Measurements from ENCODE around the gene M1AP. TPM values are rescaled to one million over a fixed set of nuclear protein-coding genes. Genes with fewer than 3 reads are reported as not detected.

M1AP gene
- total and polyA plus RNA-seq, 9 of the 15 experiments (the other 6 are each of a cell fraction or from before 2014, with no cell fraction given), result 0.06 to 0.33 (median 0.11) TPM; not detected in 4

- Histone ChIP-seq H3K9me3 (replicated peaks; ENCODE audit: control insufficient read depth, insufficient read depth, low read depth, low read length) (no peaks in the 10 kb centered on the region), H3K4me3 (no peak overlapping the region), H3K4me1 (replicated peaks in 1 of 2; ENCODE audit: control insufficient read depth in 2 of 2, insufficient read depth in 2 of 2, low read length in 2 of 2) (peaks cover 3% of the 10 kb centered on the region in 2 experiments; a peak in 3 of 5 replicates), H3K36me3 (ENCODE audit: control insufficient read depth, insufficient read depth, low read length) (no peaks in the 10 kb centered on the region), H3K9me1 (ENCODE audit: control insufficient read depth, insufficient read depth, low read length) (no peaks in the 10 kb centered on the region), H3K27ac (ENCODE audit: extremely low read depth, low read depth, low read length) (no peak overlapping the region), H3K9ac (ENCODE audit: insufficient read depth in 1 of 2, low read depth in 2 of 2, low read length in 2 of 2) (no peak overlapping the region), H3K4me2 (ENCODE audit: insufficient read depth, low read length) (no peak overlapping the region), H2AFZ (ENCODE audit: low read depth, low read length) (no peak overlapping the region), H4K20me1 (replicated peaks; ENCODE audit: control insufficient read depth, insufficient read depth, low read length) (no peaks in the 10 kb centered on the region), H3K27me3 (ENCODE audit: control insufficient read depth in 2 of 2, insufficient read depth in 2 of 2, low read length in 2 of 2) (peaks cover 3 to 6% of the 10 kb centered on the region in 2 experiments; a peak in 2 of 5 replicates), H3K79me2 (ENCODE audit: control insufficient read depth, insufficient read depth, low read length) (no peaks in the 10 kb centered on the region)
- DNase-seq (ENCODE audit: extremely low read depth in 1 of 4, low spot score in 3 of 4) (no peak), FAIRE-seq (no peak), ATAC-seq (no peak)
- in situ Hi-C loops (cut with MboI) (no loop called here), intact Hi-C loops (cut with micrococcal nuclease) (loop anchor here (5.0 to 10.0 kb wide), 3 partner anchors 56 to 334 kb away; partner anchors contain the start of genes C2orf81 and WDR54)
- 14% methylated on average over 2 of the region's 2 CpGs for WGBS (ENCODE audit: insufficient coverage, low coverage, missing lambda C conversion rate)
- ChIA-PET CTCF (ENCODE audit: low intra/inter-chr PET ratio) (interaction anchor here (1.3 to 1.7 kb wide), 3 partner anchors 58 to 339 kb away, joined by 4 to 6 read pairs (median 6); partner anchors contain the start of genes CCDC142 and TTC31), POLR2A (interaction anchor here (0.8 to 0.9 kb wide), 2 partner anchors 11 to 30 kb away, joined by 4 to 6 read pairs; no protein-coding TSS in a partner anchor)
- BruUV-seq (replicated peaks), result no TSS peak
- TF ChIP-seq ZNF316 (IDR thresholded peaks at IDR 0.05), result peak; percentile 51
- 0 out of 2 replicates have a peak, but pooled peaks have one; percentile 14 for TF ChIP-seq MAFG (tag; conservative IDR thresholded peaks at IDR 0.05)
- no peak for TF ChIP-seq ZNF511 (CRISPR knock-in tag; IDR thresholded peaks at IDR 0.05)
- peak in 1 of 2 experiments; percentile 16; a peak in 1 of 4 replicates for TF ChIP-seq NRF1 (conservative IDR thresholded peaks at IDR 0.05 in 1 of 2, IDR thresholded peaks at IDR 0.05 in 1 of 2)
These were observed 59.5 kb downstream of the M1AP start for GRCh38 chr2:74588664-74589063.
